ENCODE results near the gene CEP41. TPM values are rescaled to one million over a fixed set of nuclear protein-coding genes. Genes with fewer than 3 reads are reported as not detected.
A peak's percentile ranks its signal among the peaks of the same experiment; 100 is the strongest.

The CEP41 gene
- total and polyA plus RNA-seq, 10 of the 15 experiments (the other 5 are each of a cell fraction or from before 2014, with no cell fraction given): 11.4 to 43.0 (median 24.7) TPM

DNA sequence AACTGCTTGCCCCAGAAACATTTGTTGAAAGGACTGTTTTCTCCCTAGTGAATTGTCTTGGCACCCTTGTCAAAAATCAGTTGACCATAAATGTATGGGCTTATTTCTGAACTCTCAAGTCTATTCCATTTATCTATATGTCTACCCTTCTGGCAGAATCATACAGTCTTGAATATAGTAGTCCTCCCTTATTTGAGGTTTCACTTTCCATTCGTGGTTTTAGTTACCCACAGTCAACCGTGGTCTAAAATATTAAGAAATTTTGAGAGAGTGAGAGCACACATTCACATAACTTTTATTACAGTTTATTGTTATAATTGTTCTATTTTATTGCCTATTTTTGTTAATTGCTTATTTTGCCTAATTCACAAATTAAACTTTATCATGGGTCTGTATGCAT, 17.4 kb upstream of the CEP41 start:
- ChIA-PET POLR2A (no interaction called here), CTCF (interaction anchor here (1.2 kb wide), 1 partner anchor 27 kb away, joined by 3 read pairs; no protein-coding TSS in a partner anchor)

DNA sequence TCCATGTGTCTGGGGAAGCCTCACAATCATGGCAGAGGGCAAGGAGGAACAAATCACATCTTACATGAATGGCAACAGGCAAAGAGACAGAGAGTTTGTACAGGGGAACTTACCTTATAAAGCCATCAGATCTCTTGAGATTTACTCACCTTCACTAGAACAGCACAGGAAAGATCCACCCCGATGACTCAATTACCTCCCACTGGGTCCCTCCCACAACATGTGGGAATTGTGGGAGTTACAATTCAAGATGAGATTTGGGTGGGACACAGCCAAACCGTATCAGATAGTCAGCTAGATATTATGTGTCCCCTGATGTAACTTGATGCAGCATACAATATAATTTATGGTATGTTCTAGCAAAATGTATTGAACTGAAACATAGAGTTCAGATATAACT, 14.1 kb upstream of the CEP41 start:
- in situ Hi-C loops (cut with MboI): no loop called here
- intact Hi-C loops (cut with micrococcal nuclease; ENCODE audit: unreplicated experiment): no loop called here
- CTCF ChIA-PET: interaction anchor here (1.0 kb wide), 1 partner anchor 30 kb away, joined by 4 read pairs; no protein-coding TSS in a partner anchor

More for the DNA sequence above, 17.4 kb upstream of the CEP41 start:
- intact Hi-C loops (cut with micrococcal nuclease; ENCODE audit: unreplicated experiment) (no loop called here), in situ Hi-C loops (cut with MboI) (no loop called here)
- ChIA-PET SMC1A (ENCODE audit: uncharacterized antibody, unreplicated experiment) (interaction anchor here (0.8 to 1.3 kb wide), 3 partner anchors 10 to 46 kb away, joined by 3 to 4 read pairs (median 4); no protein-coding TSS in a partner anchor), RAD21 (ENCODE audit: unreplicated experiment) (no interaction called here)
- H4K20me1 ChIP-seq (ENCODE audit: control insufficient read depth, insufficient read depth): no peaks in the 10 kb centered on the region
- DNase-seq (ENCODE audit: low read depth, low spot score) (peak; percentile 31), ATAC-seq (peak; percentile 89), FAIRE-seq (no peak)
- H3K27ac ChIP-seq (ENCODE audit: control insufficient read depth, insufficient read depth): peak overlapping the region; percentile 35; the same call in 1 of the 2 replicates
- H2AFZ ChIP-seq (ENCODE audit: control insufficient read depth, low read depth, low read length): peak overlapping the region; percentile 10
- peak overlapping the region; percentile 49; the same call in 1 of the 2 replicates for H3K4me2 ChIP-seq (ENCODE audit: control insufficient read depth, insufficient read depth)
- no peaks in the 10 kb centered on the region for H3K36me3 ChIP-seq (ENCODE audit: control insufficient read depth in 2 of 2, insufficient read depth in 2 of 2, low read length in 1 of 2)
- no TSS peak for BruUV-seq (replicated peaks)
- no peak overlapping the region for H3K4me3 ChIP-seq
- H3K9me3 ChIP-seq (replicated peaks; ENCODE audit: control insufficient read depth, insufficient read depth, low read length): peaks cover 3% of the 10 kb centered on the region; the same call in 2 of the 3 replicates
- H3K27me3 ChIP-seq (replicated peaks in 1 of 2; ENCODE audit: control insufficient read depth in 2 of 2, insufficient read depth in 2 of 2, low read length in 1 of 2): no peaks in the 10 kb centered on the region
- TF ChIP-seq NFIC (IDR thresholded peaks at IDR 0.05; ENCODE audit: low read depth, low read length): 0 out of 2 replicates have a peak, but pooled peaks have one; percentile 36
- TF ChIP-seq RUNX3 (IDR thresholded peaks at IDR 0.05; ENCODE audit: low read length): peak; percentile 79
- no peak for TF ChIP-seq SPI1 (IDR thresholded peaks at IDR 0.05; ENCODE audit: borderline replicate concordance, insufficient read depth, low read depth, low read length)
- TF ChIP-seq CBFB (IDR thresholded peaks at IDR 0.05; ENCODE audit: low read depth): 0 out of 2 replicates have a peak, but pooled peaks have one; percentile 28
- H3K9ac ChIP-seq (ENCODE audit: control insufficient read depth, insufficient read depth, low read length): no peak overlapping the region
- WGBS (ENCODE audit: insufficient coverage, insufficient replicate concordance, low lambda C conversion rate, missing lambda C conversion rate): 2% methylated on average over 2 of the region's 2 CpGs
- H3K4me1 ChIP-seq (ENCODE audit: control insufficient read depth, insufficient read depth, low read length): peaks cover 11% of the 10 kb centered on the region; the same call in 1 of the 2 replicates
- H3K79me2 ChIP-seq (ENCODE audit: control insufficient read depth, insufficient read depth, low read length): no peaks in the 10 kb centered on the region

More for the DNA sequence above, 14.1 kb upstream of the CEP41 start:
- H3K9me3 ChIP-seq (replicated peaks; ENCODE audit: control insufficient read depth, insufficient read depth, low read length): peaks cover 3% of the 10 kb centered on the region; the same call in 2 of the 3 replicates
- no peak overlapping the region for H3K4me2 ChIP-seq (ENCODE audit: control insufficient read depth, insufficient read depth)
- no peak for DNase-seq (ENCODE audit: low read depth, low spot score)
- POLR2A ChIA-PET: no interaction called here
- no peaks in the 10 kb centered on the region for H4K20me1 ChIP-seq (ENCODE audit: control insufficient read depth, insufficient read depth)
- no TSS peak for BruUV-seq (replicated peaks)
- ATAC-seq: no peak
- TF ChIP-seq CHD1 (IDR thresholded peaks at IDR 0.05; ENCODE audit: low read depth, low read length): no peak
- peaks cover 11% of the 10 kb centered on the region; the same call in 1 of the 2 replicates for H3K4me1 ChIP-seq (ENCODE audit: control insufficient read depth, insufficient read depth, low read length)
- H3K9ac ChIP-seq (ENCODE audit: control insufficient read depth, insufficient read depth, low read length): no peak overlapping the region
- no peak for FAIRE-seq
- H3K79me2 ChIP-seq (ENCODE audit: control insufficient read depth, insufficient read depth, low read length): no peaks in the 10 kb centered on the region
- SMC1A ChIA-PET (ENCODE audit: uncharacterized antibody, unreplicated experiment): interaction anchor here (0.7 to 1.0 kb wide), 2 partner anchors 21 to 32 kb away, joined by 3 read pairs; no protein-coding TSS in a partner anchor
- H3K4me3 ChIP-seq: no peak overlapping the region
- H3K27me3 ChIP-seq (replicated peaks in 1 of 2; ENCODE audit: control insufficient read depth in 2 of 2, insufficient read depth in 2 of 2, low read length in 1 of 2): no peaks in the 10 kb centered on the region
- H3K36me3 ChIP-seq (ENCODE audit: control insufficient read depth in 2 of 2, insufficient read depth in 2 of 2, low read length in 1 of 2): no peaks in the 10 kb centered on the region
- 24% methylated on average over 2 of the region's 2 CpGs for WGBS (ENCODE audit: insufficient coverage, insufficient replicate concordance, low lambda C conversion rate, missing lambda C conversion rate)
- H3K27ac ChIP-seq (ENCODE audit: control insufficient read depth, insufficient read depth): no peak overlapping the region
- RAD21 ChIA-PET (ENCODE audit: unreplicated experiment): no interaction called here
- no peak overlapping the region for H2AFZ ChIP-seq (ENCODE audit: control insufficient read depth, low read depth, low read length)

All from GM12878 (cell line).